Large intestine (tissue), 3 donors: Measurements from ENCODE around the gene SLAIN2. TPM values are rescaled to one million over a fixed set of nuclear protein-coding genes. Genes with fewer than 3 reads are reported as not detected.
"Not testable (repeated sequence)": the region's sequence is repeated elsewhere in the genome, so short reads cannot be mapped to it uniquely, and the experiment has no call there.

Experiments used
- DNase-seq, 2 donors: peaks; one replicate each; pipeline versions ENCODE4 v3.0.0 to v3.0.0-alpha.2; 2013
- H3K27ac ChIP-seq: one replicate; pipeline ENCODE4 v1.5.1; 2013; ENCODE audit warnings: low read length
- H3K27me3 ChIP-seq: 2 replicates; pipeline ENCODE4 v1.6.1; 2013; ENCODE audit warnings: low read length; ENCODE audit not compliant: control insufficient read depth, insufficient read depth
- H3K36me3 ChIP-seq: 2 replicates; pipeline ENCODE4 v1.6.1; 2013; ENCODE audit warnings: low read length; ENCODE audit not compliant: control insufficient read depth, insufficient read depth
- H3K4me1 ChIP-seq: one replicate; pipeline ENCODE4 v1.6.1; 2013; ENCODE audit warnings: low read length; ENCODE audit not compliant: control insufficient read depth, insufficient read depth
- H3K4me3 ChIP-seq: one replicate; pipeline ENCODE4 v1.5.1; 2013; ENCODE audit warnings: low read length
- H3K9me3 ChIP-seq: one replicate; pipeline ENCODE4 v1.6.1; 2013; ENCODE audit warnings: mild to moderate bottlenecking, low read depth, low read length, moderate library complexity; ENCODE audit not compliant: control insufficient read depth
- WGBS: methylation state at CpG from one replicate; pipeline ENCODE4 v1.1.5; 2013; ENCODE audit warnings: low lambda C conversion rate; ENCODE audit not compliant: insufficient coverage; 5-methylcytosine and 5-hydroxymethylcytosine counted together
- polyA plus RNA-seq: library from polyadenylated mRNA; unstranded; fragments of 120-200 nt; gene quantifications from one replicate; pipeline ENCODE4 v1.2.1, GENCODE V29; 2013

SLAIN2 gene
- polyA plus RNA-seq, 1 donor = 38.7 TPM

- no peak overlapping the region for H3K27ac ChIP-seq
- WGBS = 100% methylated on average over 2 of the region's 2 CpGs
- H3K36me3 ChIP-seq = no peaks in the 10 kb centered on the region
- H3K27me3 ChIP-seq = no peaks in the 10 kb centered on the region
- DNase-seq = no peak
- no peak overlapping the region for H3K4me3 ChIP-seq
- no peaks in the 10 kb centered on the region for H3K9me3 ChIP-seq
- no peaks in the 10 kb centered on the region for H3K4me1 ChIP-seq
These were observed 32.4 kb upstream of the SLAIN2 start for GRCh38 chr4:48308901-48309300.

GRCh38 chr4:48311896-48312295 lies 29.4 kb upstream of the SLAIN2 start:
- H3K4me3 ChIP-seq = no peak overlapping the region
- WGBS = no CpG with 5 or more reads among the region's 3 CpGs
- no peak overlapping the region for H3K27ac ChIP-seq
- no peak for DNase-seq
- no peaks in the 10 kb centered on the region for H3K9me3 ChIP-seq
- H3K27me3 ChIP-seq = no peaks in the 10 kb centered on the region
- no peaks in the 10 kb centered on the region for H3K4me1 ChIP-seq
- H3K36me3 ChIP-seq = no peaks in the 10 kb centered on the region

- not testable (repeated sequence) for H3K4me3 ChIP-seq, DNase-seq, H3K27ac ChIP-seq, H3K4me1 ChIP-seq, H3K36me3 ChIP-seq, H3K27me3 ChIP-seq, H3K9me3 ChIP-seq
These were observed 26.6 kb upstream of the SLAIN2 start for GRCh38 chr4:48314746-48315145.

- no peaks in the 10 kb centered on the region for H3K4me1 ChIP-seq
- H3K4me3 ChIP-seq = no peak overlapping the region
- no peaks in the 10 kb centered on the region for H3K27me3 ChIP-seq
- H3K9me3 ChIP-seq = no peaks in the 10 kb centered on the region
- peak in 1 of 2 donors; percentile 22 for DNase-seq
- 0% methylated on average over 1 of the region's 7 CpGs for WGBS
- H3K36me3 ChIP-seq = no peaks in the 10 kb centered on the region
- no peak overlapping the region for H3K27ac ChIP-seq
These were observed 25.4 kb upstream of the SLAIN2 start for GRCh38 chr4:48315728-48316630.

- 83% methylated on average over 1 of the region's 2 CpGs for WGBS
- Histone ChIP-seq H3K27ac (no peak overlapping the region), H3K27me3 (no peaks in the 10 kb centered on the region), H3K4me1 (no peaks in the 10 kb centered on the region), H3K36me3 (no peaks in the 10 kb centered on the region), H3K9me3 (no peaks in the 10 kb centered on the region), H3K4me3 (no peak overlapping the region)
- no peak for DNase-seq
These were observed 20.0 kb upstream of the SLAIN2 start for GRCh38 chr4:48321312-48321711.

GRCh38 chr4:48322063-48322462 lies 19.3 kb upstream of the SLAIN2 start:
- Histone ChIP-seq H3K27me3 (no peaks in the 10 kb centered on the region), H3K27ac (no peak overlapping the region), H3K4me3 (no peak overlapping the region), H3K4me1 (no peaks in the 10 kb centered on the region), H3K9me3 (no peaks in the 10 kb centered on the region), H3K36me3 (no peaks in the 10 kb centered on the region)
- DNase-seq = no peak
- WGBS = no CpG with 5 or more reads among the region's 2 CpGs

GRCh38 chr4:48324281-48324680 lies 17.0 kb upstream of the SLAIN2 start:
- no peak for DNase-seq
- Histone ChIP-seq H3K27me3 (no peaks in the 10 kb centered on the region), H3K4me3 (no peak overlapping the region), H3K9me3 (no peaks in the 10 kb centered on the region), H3K4me1 (no peaks in the 10 kb centered on the region), H3K27ac (no peak overlapping the region), H3K36me3 (no peaks in the 10 kb centered on the region)
- no CpG with 5 or more reads among the region's 2 CpGs for WGBS

- peak in 1 of 2 donors; percentile 34 for DNase-seq
- Histone ChIP-seq H3K4me3 (no peak overlapping the region), H3K4me1 (no peaks in the 10 kb centered on the region), H3K27ac (no peak overlapping the region), H3K36me3 (no peaks in the 10 kb centered on the region), H3K9me3 (no peaks in the 10 kb centered on the region), H3K27me3 (no peaks in the 10 kb centered on the region)
- WGBS = no CpG with 5 or more reads among the region's 1 CpG
These were observed 12.1 kb upstream of the SLAIN2 start for GRCh38 chr4:48329193-48329592.

GRCh38 chr4:48329976-48330375 lies 11.4 kb upstream of the SLAIN2 start:
- H3K4me1 ChIP-seq = no peaks in the 10 kb centered on the region
- H3K4me3 ChIP-seq = no peak overlapping the region
- no peaks in the 10 kb centered on the region for H3K36me3 ChIP-seq
- H3K27me3 ChIP-seq = no peaks in the 10 kb centered on the region
- no peak for DNase-seq
- no peak overlapping the region for H3K27ac ChIP-seq
- no peaks in the 10 kb centered on the region for H3K9me3 ChIP-seq

GRCh38 chr4:48331577-48332330 lies 9.6 kb upstream of the SLAIN2 start:
- Histone ChIP-seq H3K4me1 (no peaks in the 10 kb centered on the region), H3K4me3 (no peak overlapping the region), H3K27ac (no peak overlapping the region), H3K9me3 (no peaks in the 10 kb centered on the region), H3K36me3 (no peaks in the 10 kb centered on the region), H3K27me3 (no peaks in the 10 kb centered on the region)
- no peak for DNase-seq
- 96% methylated on average over 5 of the region's 9 CpGs for WGBS
